Measurements from ENCODE around the gene ARMC7. TPM values are rescaled to one million over a fixed set of nuclear protein-coding genes. Genes with fewer than 3 reads are reported as not detected.

Gene ARMC7
- total and polyA plus RNA-seq, 2 of the 4 experiments (the other 2 are of a cell fraction) = 1.8 to 6.9 TPM

DNA sequence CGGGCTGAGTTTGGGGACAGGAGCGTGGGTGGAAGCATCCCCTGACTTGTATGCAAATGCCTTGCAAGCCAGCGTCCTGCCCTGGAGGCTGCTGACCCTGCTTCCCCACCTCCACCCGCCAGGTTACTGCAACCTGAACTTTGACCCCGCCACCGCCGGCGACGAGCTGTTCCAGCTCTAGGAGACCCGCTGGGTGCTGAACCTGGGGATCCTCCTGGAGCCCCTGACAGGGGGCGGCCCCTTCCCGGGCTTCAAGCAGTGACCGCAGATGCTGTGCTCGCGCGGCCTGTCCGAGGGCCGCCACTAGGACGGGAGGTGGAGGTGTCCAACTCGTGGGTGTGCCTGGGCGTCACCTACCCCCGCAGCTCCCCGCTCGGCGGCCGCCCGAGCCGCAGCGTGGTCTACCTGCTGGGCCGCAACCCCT is 32.7 kb upstream of the ARMC7 start:
- Histone ChIP-seq H3K4me3 (ENCODE audit: insufficient read depth, low read depth, low read length) (no peak overlapping the region), H2AFZ (replicated peaks; ENCODE audit: low read length, poor library complexity) (peak overlapping the region; percentile 82), H3K56ac (ENCODE audit: extremely low read depth, insufficient read depth, low read length) (no peak overlapping the region), H2BK20ac (ENCODE audit: low read depth, low read length) (no peak overlapping the region), H3K23ac (ENCODE audit: low read depth, low read length) (no peak overlapping the region), H3K27ac (ENCODE audit: insufficient read depth, low read length) (no peak overlapping the region), H2BK5ac (ENCODE audit: low read depth, low read length, poor library complexity, severe bottlenecking) (no peak overlapping the region), H2AK9ac (replicated peaks; ENCODE audit: low read depth, low read length, poor library complexity) (peak overlapping the region; percentile 33), H3K4me2 (ENCODE audit: low read depth, low read length) (no peak overlapping the region), H4K20me1 (ENCODE audit: insufficient read depth, low read length) (no peaks in the 10 kb centered on the region), H3K27me3 (ENCODE audit: control insufficient read depth, insufficient read depth, low read length) (no peaks in the 10 kb centered on the region), H4K8ac (ENCODE audit: low read depth in 2 of 2, low read length in 2 of 2) (peak overlapping the region in 1 of 2 experiments; percentile 71; a peak in 2 of 4 replicates), H3K36me3 (ENCODE audit: control insufficient read depth, insufficient read depth, low read length) (no peaks in the 10 kb centered on the region), H3K4ac (ENCODE audit: low read depth, low read length) (no peak overlapping the region), H3K18ac (ENCODE audit: low read depth, low read length) (no peak overlapping the region), H4K5ac (ENCODE audit: low read depth, low read length) (peak overlapping the region; percentile 67; the same call in 1 of the 2 replicates), H3K79me1 (ENCODE audit: low read depth in 1 of 2, low read length in 2 of 2) (no peaks in the 10 kb centered on the region), H2BK15ac (ENCODE audit: low read depth, low read length) (no peak overlapping the region), H2AK5ac (ENCODE audit: low read depth, low read length) (no peak overlapping the region; the same call in 1 of the 2 replicates), H3K9me3 (ENCODE audit: control insufficient read depth, insufficient read depth, low read length) (no peaks in the 10 kb centered on the region), H4K91ac (ENCODE audit: insufficient read depth, low read depth, low read length) (no peak overlapping the region), H3K4me1 (ENCODE audit: control insufficient read depth, insufficient read depth, low read length) (peaks cover 21% of the 10 kb centered on the region), H3K9ac (ENCODE audit: low read depth, low read length) (no peak overlapping the region), H3K14ac (replicated peaks; ENCODE audit: low read depth, low read length) (no peak overlapping the region), H3K9me1 (ENCODE audit: insufficient read depth, low read length) (peaks cover 16% of the 10 kb centered on the region), H2BK120ac (ENCODE audit: low read depth, low read length) (no peak overlapping the region)
- intact Hi-C loops (cut with micrococcal nuclease) = no loop called here
- DNase-seq (no peak), ATAC-seq (ENCODE audit: low read depth) (no peak)
- ChIA-PET CTCF (no interaction called here), POLR2A (ENCODE audit: unreplicated experiment) (no interaction called here)
- BruUV-seq (replicated peaks) = no TSS peak
- dilution Hi-C loops (cut with HindIII; ENCODE audit: low sequenced_read_pairs, unreplicated experiment) = no loop called here
- in situ Hi-C loops (cut with MboI; ENCODE audit: low sequenced_read_pairs) = no loop called here
- TF ChIP-seq MXI1 (IDR thresholded peaks at IDR 0.05; ENCODE audit: borderline replicate concordance, low read depth, low read length) = no peak
- TF ChIP-seq CHD1 (IDR thresholded peaks at IDR 0.05; ENCODE audit: low read depth, low read length) = no peak
- TF ChIP-seq, protein P1, sequence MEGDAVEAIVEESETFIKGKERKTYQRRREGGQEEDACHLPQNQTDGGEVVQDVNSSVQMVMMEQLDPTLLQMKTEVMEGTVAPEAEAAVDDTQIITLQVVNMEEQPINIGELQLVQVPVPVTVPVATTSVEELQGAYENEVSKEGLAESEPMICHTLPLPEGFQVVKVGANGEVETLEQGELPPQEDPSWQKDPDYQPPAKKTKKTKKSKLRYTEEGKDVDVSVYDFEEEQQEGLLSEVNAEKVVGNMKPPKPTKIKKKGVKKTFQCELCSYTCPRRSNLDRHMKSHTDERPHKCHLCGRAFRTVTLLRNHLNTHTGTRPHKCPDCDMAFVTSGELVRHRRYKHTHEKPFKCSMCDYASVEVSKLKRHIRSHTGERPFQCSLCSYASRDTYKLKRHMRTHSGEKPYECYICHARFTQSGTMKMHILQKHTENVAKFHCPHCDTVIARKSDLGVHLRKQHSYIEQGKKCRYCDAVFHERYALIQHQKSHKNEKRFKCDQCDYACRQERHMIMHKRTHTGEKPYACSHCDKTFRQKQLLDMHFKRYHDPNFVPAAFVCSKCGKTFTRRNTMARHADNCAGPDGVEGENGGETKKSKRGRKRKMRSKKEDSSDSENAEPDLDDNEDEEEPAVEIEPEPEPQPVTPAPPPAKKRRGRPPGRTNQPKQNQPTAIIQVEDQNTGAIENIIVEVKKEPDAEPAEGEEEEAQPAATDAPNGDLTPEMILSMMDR (conservative IDR thresholded peaks at IDR 0.05; ENCODE audit: low read depth, low read length) = no peak
- TF ChIP-seq CEBPB (IDR thresholded peaks at IDR 0.05; ENCODE audit: low read depth, low read length) = no peak
- TF ChIP-seq RFX5 (IDR thresholded peaks at IDR 0.05; ENCODE audit: low read depth, low read length) = no peak
- no peak for TF ChIP-seq POLR2A (IDR thresholded peaks at IDR 0.05; ENCODE audit: low read depth, low read length)
- no peak for TF ChIP-seq RAD21 (IDR thresholded peaks at IDR 0.05; ENCODE audit: low read length)
- TF ChIP-seq NFE2L2 (IDR thresholded peaks at IDR 0.05; ENCODE audit: low read depth, low read length) = no peak
- TF ChIP-seq MAFK (IDR thresholded peaks at IDR 0.05; ENCODE audit: low read depth, low read length) = no peak
- TF ChIP-seq BHLHE40 (IDR thresholded peaks at IDR 0.05; ENCODE audit: low read depth, low read length) = no peak
- TF ChIP-seq, protein P2, sequence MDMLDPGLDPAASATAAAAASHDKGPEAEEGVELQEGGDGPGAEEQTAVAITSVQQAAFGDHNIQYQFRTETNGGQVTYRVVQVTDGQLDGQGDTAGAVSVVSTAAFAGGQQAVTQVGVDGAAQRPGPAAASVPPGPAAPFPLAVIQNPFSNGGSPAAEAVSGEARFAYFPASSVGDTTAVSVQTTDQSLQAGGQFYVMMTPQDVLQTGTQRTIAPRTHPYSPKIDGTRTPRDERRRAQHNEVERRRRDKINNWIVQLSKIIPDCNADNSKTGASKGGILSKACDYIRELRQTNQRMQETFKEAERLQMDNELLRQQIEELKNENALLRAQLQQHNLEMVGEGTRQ (IDR thresholded peaks at IDR 0.05; ENCODE audit: low read depth, low read length) = no peak
- TF ChIP-seq MAZ (IDR thresholded peaks at IDR 0.05; ENCODE audit: borderline replicate concordance, low read depth, low read length) = no peak
- TF ChIP-seq RCOR1 (IDR thresholded peaks at IDR 0.05; ENCODE audit: insufficient replicate concordance, low read length) = no peak
- TF ChIP-seq, protein P3, sequence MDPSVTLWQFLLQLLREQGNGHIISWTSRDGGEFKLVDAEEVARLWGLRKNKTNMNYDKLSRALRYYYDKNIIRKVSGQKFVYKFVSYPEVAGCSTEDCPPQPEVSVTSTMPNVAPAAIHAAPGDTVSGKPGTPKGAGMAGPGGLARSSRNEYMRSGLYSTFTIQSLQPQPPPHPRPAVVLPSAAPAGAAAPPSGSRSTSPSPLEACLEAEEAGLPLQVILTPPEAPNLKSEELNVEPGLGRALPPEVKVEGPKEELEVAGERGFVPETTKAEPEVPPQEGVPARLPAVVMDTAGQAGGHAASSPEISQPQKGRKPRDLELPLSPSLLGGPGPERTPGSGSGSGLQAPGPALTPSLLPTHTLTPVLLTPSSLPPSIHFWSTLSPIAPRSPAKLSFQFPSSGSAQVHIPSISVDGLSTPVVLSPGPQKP (IDR thresholded peaks at IDR 0.05; ENCODE audit: borderline replicate concordance, low read depth, low read length) = no peak
- WGBS, 2 experiments (ENCODE audit: extremely low coverage in 2 of 2, insufficient read length in 1 of 2) = 42% methylated on average over 16 of the region's 30 CpGs; no CpG with 5 or more reads in 1 of the 2 experiments
